Measurements from ENCODE around the gene GADD45B.
"Not testable (repeated sequence)": the region's sequence is repeated elsewhere in the genome, so short reads cannot be mapped to it uniquely, and the experiment has no call there.

Gene GADD45B

GRCh38 chr19:2488405-2488941 is 12.5 kb downstream of the GADD45B start:
- no peak for DNase-seq (ENCODE audit: low read depth)

- DNase-seq (ENCODE audit: low read depth) = no peak
Observed at GRCh38 chr19:2488942-2489731, 13.2 kb downstream of the GADD45B start.

DNA sequence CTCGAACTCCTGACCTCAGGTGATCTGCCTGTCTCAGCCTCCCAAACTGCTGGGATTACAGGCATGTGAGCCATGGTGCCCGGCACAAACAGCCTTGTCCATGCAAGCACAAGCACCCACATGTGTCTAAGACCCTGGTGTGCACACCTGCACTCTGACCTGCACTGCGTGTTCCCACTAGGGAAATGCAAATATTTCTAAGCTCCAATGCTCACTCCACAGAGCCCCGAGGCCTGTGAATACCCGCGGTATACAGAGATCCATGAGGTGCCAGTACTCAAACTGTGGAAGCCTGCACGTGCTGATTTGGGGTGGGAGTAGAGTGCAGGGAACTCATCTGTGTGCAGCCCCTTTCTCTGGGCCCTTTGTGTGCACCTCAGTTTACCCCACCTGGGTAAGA is 14.7 kb downstream of the GADD45B start:
- no peak for DNase-seq (ENCODE audit: low read depth)

GRCh38 chr19:2491130-2491801 is 15.3 kb downstream of the GADD45B start:
- no peak for DNase-seq (ENCODE audit: low read depth)

- no peak for DNase-seq (ENCODE audit: low read depth)
Observed at GRCh38 chr19:2492870-2493269, 16.9 kb downstream of the GADD45B start.

DNA sequence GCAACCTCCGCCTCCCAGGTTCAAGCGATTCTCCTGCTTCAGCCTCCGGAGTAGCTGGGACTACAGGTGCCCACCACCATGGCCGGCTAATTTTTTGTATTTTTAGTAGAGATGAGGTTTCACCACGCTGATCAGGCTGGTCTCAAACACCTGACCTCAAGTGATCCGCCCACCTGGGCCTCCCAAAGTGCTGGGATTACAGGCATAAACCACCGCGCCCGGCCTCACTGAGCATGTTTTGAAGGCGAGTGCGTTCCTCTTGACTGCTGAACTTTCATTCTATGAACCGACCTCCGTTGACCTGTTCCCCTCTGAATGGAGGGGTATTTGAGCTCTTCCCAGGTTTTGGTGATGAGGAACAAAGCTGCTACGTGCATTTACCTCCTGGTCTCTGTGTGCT is 17.5 kb downstream of the GADD45B start:
- DNase-seq (ENCODE audit: low read depth) = not testable (repeated sequence)

DNA sequence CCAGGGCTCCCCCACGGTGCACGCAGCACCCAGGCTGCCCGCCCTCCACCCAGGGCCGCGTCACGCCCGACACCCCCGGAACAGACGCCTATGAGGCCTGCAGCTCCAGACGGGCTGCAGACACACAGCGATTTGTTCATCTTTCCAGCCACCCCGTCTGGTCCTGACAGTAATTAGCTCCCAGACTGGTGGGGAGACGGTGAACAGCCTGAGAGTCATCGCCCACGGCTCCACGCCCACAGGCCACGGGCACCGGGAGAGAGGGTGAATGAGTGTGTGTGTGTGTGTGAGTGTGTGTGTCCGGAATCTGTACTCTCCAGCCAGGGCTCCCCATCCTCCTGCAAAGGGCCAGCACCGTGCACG is 18.1 kb downstream of the GADD45B start:
- no peak for DNase-seq (ENCODE audit: low read depth)

DNA sequence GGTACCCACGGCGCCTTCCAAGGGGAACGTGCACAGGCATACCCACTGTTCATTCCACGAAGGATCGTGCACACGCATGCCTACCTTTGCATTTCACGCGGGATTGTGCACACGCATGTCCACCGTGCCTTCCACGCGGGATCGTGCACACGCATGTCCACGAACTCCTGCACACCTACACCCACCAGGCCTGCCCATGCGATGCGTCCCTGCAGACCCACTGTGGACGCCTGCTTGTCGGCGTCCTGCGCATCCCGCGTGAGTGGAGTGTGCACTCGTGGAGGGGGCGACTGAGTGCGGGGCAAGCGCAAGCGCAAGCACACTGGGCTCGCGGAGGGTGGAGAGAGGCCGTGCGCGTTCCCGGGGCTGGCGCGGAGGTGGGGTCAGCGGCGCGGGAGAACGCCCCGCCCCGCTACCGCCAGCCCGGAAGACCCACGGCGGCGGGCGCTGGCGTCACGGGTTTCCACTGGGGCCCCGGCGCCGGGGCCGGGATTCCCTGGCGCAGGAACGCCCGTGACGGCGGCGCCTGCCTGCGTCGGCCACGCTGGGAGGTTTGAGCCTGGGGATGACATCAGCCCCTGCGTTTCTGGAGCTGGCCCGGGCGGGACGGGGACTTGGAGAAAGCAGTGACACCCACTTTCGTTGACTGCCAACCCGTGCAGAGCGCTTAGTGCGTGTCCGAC is 18.7 kb downstream of the GADD45B start:
- DNase-seq (ENCODE audit: low read depth) = no peak

DNA sequence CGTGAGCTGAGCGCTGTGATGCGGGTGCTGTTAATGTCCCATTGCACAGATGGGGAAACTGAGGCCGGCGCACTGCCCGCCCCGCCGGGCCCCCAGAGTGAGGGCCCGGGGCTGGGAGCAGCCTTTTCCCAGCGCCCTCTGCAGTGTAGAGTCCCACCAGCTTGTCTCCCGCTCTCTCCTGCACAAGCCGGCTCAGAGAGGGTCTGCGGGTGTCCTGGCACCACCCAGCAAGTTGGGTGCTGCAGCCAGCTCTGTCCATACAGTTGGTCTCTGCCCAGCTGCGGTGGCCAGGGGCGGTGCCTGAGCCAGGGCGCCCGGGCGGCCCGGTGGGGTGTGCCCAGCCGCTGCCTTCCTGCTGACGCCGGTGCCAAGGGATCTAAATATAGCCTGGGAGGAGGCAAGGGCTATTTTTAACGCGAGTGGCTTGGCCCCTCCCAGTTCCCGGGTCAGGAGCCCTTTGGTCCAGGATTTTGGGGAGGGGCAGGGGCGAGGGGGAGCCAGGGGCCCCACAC is 19.3 kb downstream of the GADD45B start:
- no peak for DNase-seq (ENCODE audit: low read depth)

GRCh38 chr19:2495651-2496316 is 19.9 kb downstream of the GADD45B start:
- DNase-seq (ENCODE audit: low read depth) = no peak

DNA sequence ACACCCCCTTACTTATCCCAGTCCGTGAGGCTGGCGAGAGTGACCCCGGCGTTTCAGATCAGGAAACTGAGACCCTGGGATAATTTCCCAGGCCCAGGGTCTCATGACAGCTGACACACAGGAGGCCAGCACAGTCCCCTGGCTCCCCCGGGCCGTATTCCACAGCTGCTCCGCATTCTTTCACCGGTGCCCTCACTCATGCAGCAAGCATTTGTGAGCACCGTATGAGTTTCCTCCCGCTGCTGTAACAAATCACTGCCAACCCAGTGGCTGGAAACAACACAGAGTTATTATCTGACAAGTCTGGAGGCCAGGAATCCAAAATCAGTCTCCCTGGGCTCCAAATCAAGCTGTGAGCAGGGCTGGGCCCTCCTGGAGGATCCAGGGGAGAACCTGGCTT is 21.3 kb downstream of the GADD45B start:
- DNase-seq (ENCODE audit: low read depth) = no peak

DNA sequence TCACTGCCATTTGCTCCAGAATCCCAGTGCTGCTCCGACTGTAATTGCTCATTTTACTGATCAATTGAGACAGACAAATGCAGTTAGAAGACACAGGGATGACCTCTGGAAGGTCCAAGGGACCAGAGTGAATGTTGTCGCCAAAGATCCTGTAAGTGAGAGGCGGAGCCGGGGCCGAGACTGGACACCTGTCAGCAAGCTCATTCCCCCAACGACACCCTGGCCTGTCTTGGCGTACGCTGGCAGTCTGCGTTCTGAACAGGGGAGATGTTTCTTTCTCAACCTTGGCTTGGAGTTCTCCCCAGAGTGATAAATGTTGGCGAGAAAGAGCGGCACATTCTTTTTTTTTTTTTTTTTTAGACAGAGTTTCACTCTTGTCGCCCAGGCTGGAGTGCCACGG is 24.2 kb downstream of the GADD45B start:
- no peak for DNase-seq (ENCODE audit: low read depth)

- DNase-seq (ENCODE audit: low read depth) = no peak
Observed at GRCh38 chr19:2500841-2501261, 24.9 kb downstream of the GADD45B start.

- no peak for DNase-seq (ENCODE audit: low read depth)
Observed at GRCh38 chr19:2503521-2504109, 27.7 kb downstream of the GADD45B start.

DNA sequence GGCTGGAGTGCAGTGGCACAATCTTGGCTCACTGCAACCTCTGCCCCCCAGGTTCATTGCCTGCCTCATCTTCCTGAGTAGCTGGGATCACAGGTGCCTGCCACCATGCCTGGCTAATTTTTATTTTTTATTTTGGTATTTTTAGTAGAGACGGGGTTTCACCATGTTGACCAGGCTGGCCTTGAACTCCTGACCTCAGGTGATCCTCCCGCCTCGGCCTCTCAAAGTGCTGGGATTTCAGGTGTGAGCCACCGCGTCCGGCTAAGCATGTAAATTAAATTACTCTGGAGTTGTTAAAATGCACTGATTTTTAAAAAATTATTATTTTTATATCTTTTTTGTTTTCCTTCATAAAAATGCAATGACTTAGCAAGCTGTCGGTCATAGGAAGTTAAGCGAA is 30.7 kb downstream of the GADD45B start:
- not testable (repeated sequence) for DNase-seq (ENCODE audit: low read depth)

GRCh38 chr19:2507109-2507508 is 31.2 kb downstream of the GADD45B start:
- no peak for DNase-seq (ENCODE audit: low read depth)

GRCh38 chr19:2509096-2509495 is 33.2 kb downstream of the GADD45B start:
- DNase-seq (ENCODE audit: low read depth) = no peak

DNA sequence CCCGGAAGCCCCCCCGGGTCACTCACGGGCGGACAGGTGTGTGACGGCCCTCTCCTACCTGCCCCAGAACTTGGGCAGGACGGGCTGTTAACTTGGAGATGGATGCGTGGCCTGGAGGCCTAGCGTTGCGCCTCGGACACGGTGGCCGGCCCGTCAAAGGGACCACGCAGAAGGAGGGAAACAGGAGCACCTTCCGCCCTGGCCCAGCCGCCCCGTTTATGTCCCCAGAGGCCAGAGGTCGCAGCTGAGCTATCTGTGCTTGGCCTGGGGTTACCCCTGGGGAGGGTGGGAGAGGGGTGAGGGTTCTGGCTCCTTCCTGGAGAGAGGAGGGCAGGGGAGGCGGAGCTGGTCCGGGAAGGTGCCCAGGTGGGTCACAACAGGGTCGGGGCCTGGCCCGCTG is 35.6 kb downstream of the GADD45B start:
- no peak for DNase-seq (ENCODE audit: low read depth)

DNA sequence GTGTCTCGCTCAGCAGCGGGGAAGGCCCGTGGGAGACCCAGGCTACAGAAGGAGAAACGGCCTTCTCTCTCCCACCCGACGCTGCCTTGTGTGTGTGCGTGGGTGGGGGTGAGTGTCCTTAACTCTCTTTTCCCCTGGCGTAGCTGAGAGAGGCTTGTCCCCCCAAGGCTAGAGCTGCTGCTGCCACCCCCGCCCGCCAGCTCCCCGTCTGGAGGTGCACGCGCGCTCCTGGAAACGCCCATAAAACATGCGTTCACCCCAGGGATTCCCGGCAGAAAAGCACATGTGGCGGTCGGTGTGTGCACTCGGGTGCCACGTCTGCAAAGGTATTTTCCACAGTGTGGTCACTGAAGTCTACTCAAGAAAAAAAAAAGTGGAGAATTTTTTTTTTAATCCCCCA is 36.1 kb downstream of the GADD45B start:
- no peak for DNase-seq (ENCODE audit: low read depth)

DNA sequence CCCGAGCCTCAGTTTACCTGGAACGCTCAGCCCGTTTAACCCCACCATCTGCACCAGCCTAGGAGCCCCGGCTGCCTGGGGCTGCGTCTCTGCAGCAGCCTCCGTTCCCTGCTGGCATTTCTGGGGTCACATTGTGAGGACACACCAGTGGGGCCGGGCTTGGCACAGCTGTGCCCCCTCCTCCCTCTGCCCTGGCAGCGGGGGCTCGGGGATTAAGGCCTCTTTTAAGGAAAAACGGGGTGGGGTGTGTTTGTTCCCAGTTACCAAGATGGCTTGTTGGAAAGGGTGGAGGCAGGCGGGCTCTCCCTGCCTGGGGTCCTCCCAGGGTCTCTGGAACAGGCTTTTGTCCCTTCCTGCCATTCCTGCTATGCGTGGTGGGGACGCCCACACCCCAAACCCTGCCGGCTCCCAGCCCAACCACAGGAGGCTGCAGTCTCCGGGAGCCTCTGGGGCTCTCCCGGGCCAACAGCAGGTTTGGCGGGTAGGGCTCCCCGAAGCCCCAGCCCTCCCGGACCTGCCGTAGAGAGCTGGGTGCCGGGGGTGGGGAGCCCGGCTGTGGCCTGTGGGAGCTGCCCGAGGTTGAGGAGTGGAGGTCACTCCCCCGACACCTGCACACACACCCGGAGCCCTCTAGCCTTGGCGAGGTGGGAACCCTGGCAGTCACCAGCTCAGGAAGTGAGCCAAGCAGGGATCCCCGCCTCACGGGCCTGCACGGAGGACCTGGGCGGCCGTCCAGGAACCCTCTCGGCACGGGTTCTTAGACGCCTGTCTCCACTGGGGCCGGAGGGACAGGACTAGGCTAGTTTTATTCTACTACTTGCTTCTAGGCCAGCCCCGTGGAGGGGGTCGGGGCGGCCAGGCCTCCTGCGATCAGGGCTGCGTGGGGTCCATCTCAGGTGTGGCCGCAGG is 36.9 kb downstream of the GADD45B start:
- no peak for DNase-seq (ENCODE audit: low read depth)
